ENCODE results near the gene NR3C1.

Gene NR3C1

GRCh38 chr5:143427122-143427735, 23.7 kb upstream of the NR3C1 start:
- H3K4me3 ChIP-seq: no peak overlapping the region
- no peak overlapping the region for H3K27ac ChIP-seq

DNA sequence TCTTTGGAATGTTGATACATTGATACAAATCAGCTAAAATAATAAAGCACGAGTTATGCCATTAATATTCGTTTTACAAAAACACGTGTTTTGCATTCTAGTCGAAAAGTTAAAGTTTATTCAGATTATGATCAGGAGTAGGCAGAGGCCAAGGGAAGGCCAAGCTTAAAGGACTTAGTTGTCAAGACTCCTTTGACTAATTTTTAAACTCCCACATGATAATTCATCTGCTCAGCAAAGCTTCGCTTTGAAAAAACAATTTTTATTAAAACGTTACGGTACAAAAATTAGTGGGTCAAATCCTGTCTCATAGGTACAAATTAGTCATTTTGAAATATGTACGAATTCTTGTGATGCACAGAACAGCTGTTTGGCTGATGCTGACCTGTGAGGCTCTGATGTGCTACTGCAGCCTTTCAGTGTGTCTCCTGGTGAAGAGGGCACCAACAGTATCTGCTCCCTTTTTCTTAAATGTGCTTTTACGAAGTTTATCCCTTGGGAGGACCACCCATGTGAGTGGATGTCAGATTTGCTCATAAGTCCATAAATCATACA, 23.0 kb upstream of the NR3C1 start:
- no peak overlapping the region for H3K4me3 ChIP-seq
- H3K27ac ChIP-seq: no peak overlapping the region

DNA sequence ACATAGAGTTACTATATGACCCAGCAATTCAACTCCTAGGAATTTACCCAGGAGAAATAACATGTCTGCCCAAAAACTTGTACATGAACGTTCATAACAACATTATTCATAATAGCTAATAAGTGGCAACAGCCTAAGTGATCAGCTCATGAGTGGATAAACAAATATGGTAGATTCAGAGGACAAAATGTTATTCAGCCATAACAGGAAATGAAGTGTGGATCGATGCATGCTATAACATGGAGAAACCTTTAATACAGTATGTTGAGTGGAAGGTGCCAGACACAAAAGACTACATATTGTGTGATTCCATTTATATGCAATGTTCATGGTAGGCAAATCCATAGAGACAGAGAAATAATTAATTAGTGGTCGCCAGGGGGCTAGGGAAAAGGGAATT, 22.3 kb upstream of the NR3C1 start:
- no peak overlapping the region for H3K27ac ChIP-seq
- H3K4me3 ChIP-seq: no peak overlapping the region

- Histone ChIP-seq H3K27ac (no peak overlapping the region), H3K4me3 (no peak overlapping the region)
Measured at GRCh38 chr5:143418140-143418866, 14.8 kb upstream of the NR3C1 start.

GRCh38 chr5:143417503-143418139, 14.1 kb upstream of the NR3C1 start:
- Histone ChIP-seq H3K4me3 (no peak overlapping the region), H3K27ac (no peak overlapping the region)

DNA sequence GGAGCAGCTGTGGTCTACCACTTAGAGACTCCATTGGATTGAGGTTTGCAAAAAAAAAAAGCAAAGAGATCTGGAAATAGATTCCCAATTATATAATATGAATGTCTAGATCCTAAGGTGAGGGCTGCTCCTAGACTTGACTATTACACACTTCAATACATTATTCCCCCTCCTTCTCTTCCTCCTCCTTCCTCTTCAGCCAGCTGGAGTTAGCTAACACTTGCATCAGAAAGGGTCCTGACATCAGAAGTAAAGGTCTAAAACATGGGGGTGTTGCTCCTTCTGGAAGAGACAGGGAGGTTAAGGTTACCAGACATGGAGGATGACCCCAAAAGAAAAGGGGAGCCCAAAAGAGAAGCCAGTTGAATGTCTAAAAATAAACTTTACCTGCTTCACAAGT, 12.9 kb upstream of the NR3C1 start:
- no peak overlapping the region for H3K4me3 ChIP-seq
- H3K27ac ChIP-seq: no peak overlapping the region

DNA sequence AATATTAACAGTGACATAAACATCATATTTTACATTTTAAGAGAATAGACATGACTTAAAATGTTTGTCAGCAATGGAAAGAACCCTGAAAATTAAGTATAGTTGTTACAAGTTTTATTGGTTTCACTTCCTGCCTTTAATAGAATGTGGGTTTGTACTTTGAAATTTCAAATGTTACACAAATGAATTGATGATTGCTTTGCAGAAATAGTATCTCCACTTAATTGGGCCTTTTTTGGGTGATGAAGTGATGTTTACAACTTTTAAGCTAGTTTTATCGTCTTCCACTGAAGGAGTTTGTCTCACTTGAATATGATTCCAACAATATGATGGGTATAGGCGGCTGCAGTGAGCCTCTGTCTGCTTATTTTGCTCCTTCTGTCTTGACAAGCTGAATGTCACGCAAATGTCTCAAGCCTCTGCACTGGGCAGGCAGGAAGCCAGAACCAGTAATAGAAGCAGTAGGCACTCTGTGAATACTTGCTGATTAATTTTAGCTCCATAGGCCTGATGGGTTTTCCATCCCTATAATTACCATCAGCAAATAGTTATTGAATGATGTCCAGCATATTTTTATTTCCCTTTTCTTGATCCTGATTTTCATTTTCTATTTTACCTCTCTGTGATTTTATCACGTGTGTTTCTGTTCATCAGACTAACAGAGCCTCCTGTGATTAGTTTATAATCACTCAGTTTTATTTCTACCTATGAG, 10.6 kb upstream of the NR3C1 start:
- H3K27ac ChIP-seq: peak overlapping the region in 2 of 21 experiments; percentile 20 to 56

GRCh38 chr5:143412661-143413342, 9.3 kb upstream of the NR3C1 start:
- no peak overlapping the region for H3K27ac ChIP-seq
- no peak overlapping the region for H3K4me3 ChIP-seq

More for the DNA sequence above, 10.6 kb upstream of the NR3C1 start:
- H3K4me3 ChIP-seq: no peak overlapping the region

DNA sequence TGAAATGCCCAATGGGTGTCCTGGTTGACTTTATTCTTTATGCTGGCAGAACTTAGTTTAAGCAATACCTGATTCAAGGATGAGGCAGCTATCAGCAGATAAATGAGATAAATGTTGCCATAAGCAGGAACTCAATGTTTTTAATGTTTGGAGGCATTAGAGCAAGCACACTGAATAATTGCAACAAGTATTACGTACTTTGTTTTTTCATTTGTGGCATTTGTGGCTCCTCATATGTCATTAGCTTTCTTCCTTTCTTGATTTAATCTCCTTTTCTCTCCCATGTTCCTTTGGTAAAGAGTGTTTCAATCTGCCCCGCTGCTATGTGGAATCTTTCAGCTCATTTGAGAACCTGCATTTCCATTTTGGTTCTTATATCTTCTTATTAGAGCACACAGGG, 6.4 kb upstream of the NR3C1 start:
- no peak overlapping the region for H3K4me3 ChIP-seq
- no peak overlapping the region for H3K27ac ChIP-seq

GRCh38 chr5:143406408-143406807, 2.9 kb upstream of the NR3C1 start:
- Histone ChIP-seq H3K4me3 (no peak overlapping the region), H3K27ac (no peak overlapping the region)

DNA sequence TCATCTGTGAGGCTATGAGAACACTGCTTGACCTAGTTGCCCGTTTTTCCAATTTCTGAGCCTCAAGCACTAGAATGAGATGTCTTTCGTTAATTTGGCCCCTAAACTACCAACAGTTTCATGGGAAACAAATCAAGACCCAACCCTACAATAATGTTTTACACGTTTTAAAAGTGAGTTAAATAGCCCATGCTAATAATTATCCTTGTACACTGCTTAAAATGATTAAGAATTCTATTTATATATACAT, 2.3 kb upstream of the NR3C1 start:
- peak overlapping the region; percentile 57 to 98 (median 82) for H3K4me3 ChIP-seq
- peak overlapping the region; percentile 94 to 100 (median 98) for H3K27ac ChIP-seq

- H3K4me3 ChIP-seq: peak overlapping the region; percentile 57 to 98 (median 82)
- peak overlapping the region; percentile 94 to 100 (median 98) for H3K27ac ChIP-seq
Measured at GRCh38 chr5:143405063-143405848, 1.8 kb upstream of the NR3C1 start.

- Histone ChIP-seq H3K4me3 (peak overlapping the region; percentile 57 to 98 (median 82)), H3K27ac (peak overlapping the region; percentile 94 to 100 (median 98))
Measured at GRCh38 chr5:143404416-143405062, 1.1 kb upstream of the NR3C1 start.

DNA sequence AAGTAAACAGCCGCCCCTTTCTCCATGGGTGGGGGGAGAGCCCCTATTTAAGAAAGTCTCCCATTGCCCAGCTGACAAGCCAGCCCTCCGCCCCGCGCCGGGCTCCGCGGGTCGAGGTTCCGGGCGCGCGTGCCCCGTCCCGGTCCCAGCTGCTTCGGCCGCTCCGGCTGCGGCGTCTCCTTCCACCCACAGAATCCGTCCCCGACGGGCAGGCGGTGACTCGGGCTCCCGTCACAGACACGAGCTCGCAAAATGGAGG, 223 bp downstream of the NR3C1 start:
- peak overlapping the region; percentile 93 to 100 (median 98) for H3K27ac ChIP-seq
- peak overlapping the region; percentile 57 to 98 (median 82) for H3K4me3 ChIP-seq

- Histone ChIP-seq H3K27ac (peak overlapping the region; percentile 93 to 100 (median 98)), H3K4me3 (peak overlapping the region; percentile 57 to 98 (median 82))
Measured at GRCh38 chr5:143402553-143403333, 743 bp downstream of the NR3C1 start.

GRCh38 chr5:143402017-143402552, 1.4 kb downstream of the NR3C1 start:
- peak overlapping the region; percentile 57 to 98 (median 82) for H3K4me3 ChIP-seq
- peak overlapping the region in 20 of 21 experiments; percentile 94 to 100 (median 98) for H3K27ac ChIP-seq

- H3K4me3 ChIP-seq: peak overlapping the region; percentile 57 to 98 (median 82)
- H3K27ac ChIP-seq: peak overlapping the region in 17 of 21 experiments; percentile 94 to 100 (median 99)
Measured at GRCh38 chr5:143401227-143402016, 2.1 kb downstream of the NR3C1 start.
